B cell (primary cell): ENCODE measurements around the gene DYNC1I2. TPM values are rescaled to one million over a fixed set of nuclear protein-coding genes. Genes with fewer than 3 reads are reported as not detected.
"Not testable (repeated sequence)": the region's sequence is repeated elsewhere in the genome, so short reads cannot be mapped to it uniquely, and the experiment has no call there.

Source experiments
- ATAC-seq: fragments of 200-7000 bp; cut with Tn5 transposase; one replicate; pipeline ENCODE4 v1.10.0; 2021; ENCODE audit warnings: low read depth, mild to moderate bottlenecking, moderate number of reproducible peaks, moderate library complexity
- CTCF ChIA-PET: fragments of 350-600 bp; sonication (Branson Sonifier 250); formaldehyde crosslinking; loops from one replicate; lab custom pipeline; 2021; ENCODE audit warnings: antibody characterized with exemption, inconsistent platforms; lab: Charles Lee
- POLR2A ChIA-PET: fragments of 350-600 bp; sonication (Branson Sonifier 250); formaldehyde crosslinking; loops from one replicate; lab custom pipeline; 2021; ENCODE audit warnings: antibody characterized with exemption; lab: Charles Lee
- DNase-seq: peaks from one replicate; pipeline ENCODE4 v3.0.0; 2013
- H2AFZ ChIP-seq: 2 replicates; pipeline ENCODE4 v1.6.1; 2012; ENCODE audit warnings: mild to moderate bottlenecking, low read depth, low read length; ENCODE audit not compliant: insufficient read depth, poor library complexity, severe bottlenecking
- H3K27ac ChIP-seq, 2 donors: 1 replicate in 1 of 2; 2 replicates in 1 of 2; pipeline ENCODE4 v1.5.1; 2012 to 2013; ENCODE audit warnings: low read length in 2 of 2, mild to moderate bottlenecking in 2 of 2, moderate library complexity in 1 of 2
- H3K27me3 ChIP-seq, 4 experiments: fragments of 200-600 bp in 1 of 4; sonication (generic) in 1 of 4; replicated peaks in 1 of 4; 1 replicate in 2 of 4; 2 replicates in 2 of 4; pipeline versions ENCODE4 v1.6.1 to v1.7.0; 2013 to 2016; ENCODE audit warnings: low read length in 3 of 4, mild to moderate bottlenecking in 2 of 4, mixed read lengths in 1 of 4, moderate library complexity in 1 of 4; ENCODE audit not compliant: insufficient read depth in 4 of 4, control insufficient read depth in 3 of 4; ENCODE audit errors: control extremely low read depth in 1 of 4
- H3K36me3 ChIP-seq, 2 experiments: replicated peaks in 1 of 2; 1 replicate in 1 of 2; 2 replicates in 1 of 2; pipeline versions ENCODE4 v1.6.1 to v1.7.1; 2013; ENCODE audit warnings: low read length in 1 of 2; ENCODE audit not compliant: insufficient read depth in 2 of 2, control insufficient read depth in 1 of 2; ENCODE audit errors: control extremely low read depth in 1 of 2, extremely low read depth in 1 of 2
- H3K4me1 ChIP-seq, 2 donors: fragments of 200-600 bp in 1 of 2; sonication (generic) in 1 of 2; 1 replicate in 1 of 2; 2 replicates in 1 of 2; pipeline versions ENCODE4 v1.5.1 to v1.6.1; 2013 to 2017; ENCODE audit warnings: low read length in 2 of 2; ENCODE audit not compliant: control insufficient read depth in 2 of 2, insufficient read depth in 2 of 2
- H3K4me2 ChIP-seq: replicated peaks from 2 replicates; pipeline ENCODE3; 2012; ENCODE audit warnings: mild to moderate bottlenecking, low read depth, low read length; ENCODE audit not compliant: poor library complexity, severe bottlenecking
- H3K4me3 ChIP-seq, 5 experiments: fragments of 200-600 bp in 1 of 5; sonication (generic) in 1 of 5; 1 replicate in 3 of 5; 2 replicates in 2 of 5; pipeline versions ENCODE4 v1.5.1 to v1.7.0; 2011 to 2016; ENCODE audit warnings: low read length in 4 of 5, mild to moderate bottlenecking in 4 of 5, low read depth in 2 of 5, control low read depth in 1 of 5, moderate library complexity in 1 of 5; ENCODE audit not compliant: insufficient read depth in 1 of 5; ENCODE audit errors: control extremely low read depth in 1 of 5, extremely low read depth in 1 of 5
- H3K79me2 ChIP-seq: fragments of 200-600 bp; sonication (generic); one replicate; pipeline ENCODE4 v1.6.0; 2016; ENCODE audit warnings: low read length; ENCODE audit not compliant: control insufficient read depth, insufficient read depth
- H3K9ac ChIP-seq: fragments of 200-600 bp; sonication (generic); 2 replicates; pipeline ENCODE4 v1.6.1; 2017; ENCODE audit warnings: mild to moderate bottlenecking, low read length, moderate library complexity
- H3K9me3 ChIP-seq, 3 donors: one replicate each; pipeline versions ENCODE4 v1.6.1 to v1.7.1; 2013; ENCODE audit warnings: low read length in 2 of 3; ENCODE audit not compliant: control insufficient read depth in 2 of 3, insufficient read depth in 1 of 3; ENCODE audit errors: control extremely low read depth in 1 of 3
- H4K20me1 ChIP-seq: 2 replicates; pipeline ENCODE4 v1.6.0; 2012; ENCODE audit warnings: mild to moderate bottlenecking, low read length; ENCODE audit not compliant: insufficient read depth, control insufficient read depth, poor library complexity, severe bottlenecking
- H3K27ac Mint-ChIP-seq: one replicate; pipeline ENCODE4 v1.8.0; 2021; ENCODE audit warnings: mixed read lengths
- H3K27me3 Mint-ChIP-seq: one replicate; pipeline ENCODE4 v1.8.0; 2021; ENCODE audit warnings: mixed read lengths
- H3K4me1 Mint-ChIP-seq: one replicate; pipeline ENCODE4 v1.8.0; 2021; ENCODE audit warnings: mixed read lengths
- H3K4me3 Mint-ChIP-seq: one replicate; pipeline ENCODE4 v1.8.0; 2021; ENCODE audit warnings: mixed read lengths
- H3K9me3 Mint-ChIP-seq: one replicate; pipeline ENCODE4 v1.8.0; 2022; ENCODE audit warnings: mixed read lengths; ENCODE audit not compliant: insufficient read depth
- CTCF ChIP-seq: fragments of 200-600 bp; IDR thresholded peaks from one replicate; pipeline ENCODE4 v1.8.0; 2022; ENCODE audit warnings: antibody characterized with exemption, mild to moderate bottlenecking
- EZH2 ChIP-seq: IDR thresholded peaks from 2 replicates; pipeline ENCODE4 v1.6.1; 2012; ENCODE audit warnings: borderline replicate concordance, low read depth, mild to moderate bottlenecking, moderate library complexity, low read length; ENCODE audit not compliant: insufficient read depth, poor library complexity, severe bottlenecking
- WGBS: methylation state at CpG from one replicate; pipeline ENCODE4 v1.1.5; 2013; ENCODE audit warnings: missing lambda C conversion rate; ENCODE audit not compliant: insufficient coverage; 5-methylcytosine and 5-hydroxymethylcytosine counted together
- intact Hi-C: fragments of 100-400 bp; cut with micrococcal nuclease; formaldehyde crosslinking; loops from one replicate; pipeline ENCODE4 v1.10.0; 2022
- polyA plus RNA-seq: library from polyadenylated mRNA; depleted of rRNA; stranded (reverse); fragments of >200 nt; gene quantifications from 2 replicates; pipeline ENCODE4 v1.2.3, GENCODE V29; 2012
- total RNA-seq, 2 donors: library from RNA; stranded (reverse); fragments of 120-200 nt in 1 of 2; gene quantifications; 1 replicate in 1 of 2; 2 replicates in 1 of 2; pipeline versions ENCODE4 v1.2.3 to v1.2.4, GENCODE V29; 2013 to 2022

Gene DYNC1I2
- total and polyA plus RNA-seq, 2 donors (not counting 1 experiment from before 2014, with no cell fraction given), result 20.4 to 57.6 TPM

- Histone ChIP-seq H4K20me1 (peaks cover 4% of the 10 kb centered on the region), H3K9me3 (no peaks in the 10 kb centered on the region), H3K27ac (no peak overlapping the region), H3K4me1 (peaks cover 13% of the 10 kb centered on the region in 2 donors), H3K9ac (no peak overlapping the region), H3K4me3 (no peak overlapping the region), H3K27me3 (no peaks in the 10 kb centered on the region), H3K36me3 (peaks cover 21 to 51% of the 10 kb centered on the region in 2 experiments), H2AFZ (no peak overlapping the region), H3K79me2 (peaks cover 3% of the 10 kb centered on the region), H3K4me2 (no peak overlapping the region)
- H3K4me1 Mint-ChIP-seq, result peaks cover 16% of the 10 kb centered on the region
- no peak overlapping the region for H3K4me3 Mint-ChIP-seq
- TF ChIP-seq CTCF (no peak), EZH2 (no peak)
- ATAC-seq, result no peak
- no peaks in the 10 kb centered on the region for H3K9me3 Mint-ChIP-seq
- DNase-seq, result no peak
- WGBS, result no CpG with 5 or more reads among the region's 3 CpGs
- CTCF ChIA-PET, result no interaction called here
- H3K27me3 Mint-ChIP-seq, result no peaks in the 10 kb centered on the region
- no peak overlapping the region for H3K27ac Mint-ChIP-seq
- POLR2A ChIA-PET, result no interaction called here
- intact Hi-C loops, result no loop called here
Measured at GRCh38 chr2:171747371-171747770, 60.1 kb downstream of the DYNC1I2 start.

DNA sequence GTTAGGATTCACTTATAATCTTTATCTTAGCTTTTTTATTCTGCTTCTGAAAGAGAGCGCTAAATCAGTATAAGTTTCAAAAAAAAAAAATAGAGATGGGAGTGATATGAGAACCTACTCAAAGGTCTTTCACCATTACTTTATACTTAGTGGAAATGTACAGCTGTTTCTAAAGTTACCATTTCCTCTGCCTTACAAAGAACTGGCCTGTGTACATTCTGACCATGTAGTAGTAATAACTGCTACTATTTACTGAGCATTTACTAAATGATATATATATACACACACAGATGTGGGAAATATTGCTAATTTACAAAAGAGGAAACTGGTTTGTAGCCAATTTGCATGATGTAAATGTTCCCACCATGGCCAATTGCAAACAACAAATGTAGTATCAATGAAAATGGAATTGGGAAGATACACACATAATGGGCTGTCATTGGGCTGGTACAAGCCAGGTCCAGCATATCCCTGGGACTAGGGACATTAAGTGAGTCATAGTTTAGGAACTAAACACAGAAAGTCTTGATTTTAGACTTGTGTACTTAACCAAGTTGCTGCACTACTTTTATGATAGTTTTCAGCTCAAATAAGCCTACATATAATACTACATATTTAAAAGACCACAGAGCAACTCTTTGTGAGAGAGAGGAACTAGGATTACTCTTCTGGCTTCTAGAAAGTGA lies 67.1 kb downstream of the DYNC1I2 start:
- Histone ChIP-seq H3K36me3 (peaks cover 10 to 14% of the 10 kb centered on the region in 2 experiments), H3K4me3 (no peak overlapping the region), H4K20me1 (no peaks in the 10 kb centered on the region), H3K4me2 (no peak overlapping the region), H3K9ac (no peak overlapping the region), H3K27ac (no peak overlapping the region), H3K9me3 (no peaks in the 10 kb centered on the region), H2AFZ (no peak overlapping the region), H3K27me3 (no peaks in the 10 kb centered on the region), H3K79me2 (no peaks in the 10 kb centered on the region), H3K4me1 (no peaks in the 10 kb centered on the region)
- Mint-ChIP-seq H3K4me1 (no peaks in the 10 kb centered on the region), H3K27ac (no peak overlapping the region), H3K9me3 (peaks cover 3% of the 10 kb centered on the region), H3K4me3 (no peak overlapping the region), H3K27me3 (no peaks in the 10 kb centered on the region)
- CTCF ChIA-PET, result no interaction called here
- no CpG with 5 or more reads among the region's 1 CpG for WGBS
- ATAC-seq (no peak), DNase-seq (no peak)
- no peak for TF ChIP-seq CTCF
- intact Hi-C loops, result no loop called here
- POLR2A ChIA-PET, result no interaction called here

- ATAC-seq, H3K4me3 ChIP-seq, H2AFZ ChIP-seq, H3K36me3 ChIP-seq, H3K9me3 Mint-ChIP-seq, DNase-seq, H3K27ac ChIP-seq, CTCF ChIA-PET, H3K79me2 ChIP-seq, intact Hi-C loops, H3K27ac Mint-ChIP-seq, H3K9me3 ChIP-seq, H4K20me1 ChIP-seq, H3K4me2 ChIP-seq, H3K9ac ChIP-seq, H3K27me3 Mint-ChIP-seq, H3K27me3 ChIP-seq, H3K4me3 Mint-ChIP-seq, H3K4me1 ChIP-seq, H3K4me1 Mint-ChIP-seq, POLR2A ChIA-PET: not testable (repeated sequence)
- no CpG with 5 or more reads among the region's 1 CpG for WGBS
Measured at GRCh38 chr2:171758762-171759161, 71.5 kb downstream of the DYNC1I2 start.
